ENCODE results near the gene VPS13C. TPM values are rescaled to one million over a fixed set of nuclear protein-coding genes. Genes with fewer than 3 reads are reported as not detected.
A peak's percentile ranks its signal among the peaks of the same experiment; 100 is the strongest.

VPS13C gene
- polyA plus RNA-seq, 1 donor from 2014 or later = 17.2 TPM

GRCh38 chr15:61910839-61911369 is 149.3 kb downstream of the VPS13C start:
- H3K36me3 Mint-ChIP-seq = peaks cover 15% of the 10 kb centered on the region
- no peak overlapping the region for H3K27ac Mint-ChIP-seq
- peaks cover 0 to 4% (median 0%) of the 10 kb centered on the region in 3 donors for H3K9me3 Mint-ChIP-seq
- no peak overlapping the region for H3K4me3 Mint-ChIP-seq
- H3K4me1 Mint-ChIP-seq = peaks cover 0 to 3% (median 0%) of the 10 kb centered on the region in 3 donors
- no peaks in the 10 kb centered on the region for H3K27me3 Mint-ChIP-seq

GRCh38 chr15:61908241-61908640 is 152.0 kb downstream of the VPS13C start:
- H3K4me3 Mint-ChIP-seq = no peak overlapping the region
- H3K27ac Mint-ChIP-seq = no peak overlapping the region
- peaks cover 0 to 7% (median 2%) of the 10 kb centered on the region in 3 donors for H3K9me3 Mint-ChIP-seq
- H3K36me3 Mint-ChIP-seq = peaks cover 24% of the 10 kb centered on the region
- peaks cover 0 to 2% (median 0%) of the 10 kb centered on the region in 3 donors for H3K4me1 Mint-ChIP-seq
- H3K27me3 Mint-ChIP-seq = no peaks in the 10 kb centered on the region

GRCh38 chr15:61907753-61908086 is 152.5 kb downstream of the VPS13C start:
- H3K4me1 Mint-ChIP-seq = peaks cover 0 to 2% (median 0%) of the 10 kb centered on the region in 3 donors

GRCh38 chr15:61906961-61907752 is 153.1 kb downstream of the VPS13C start:
- Mint-ChIP-seq H3K4me3 (no peak overlapping the region), H3K27ac (peak overlapping the region in 1 of 3 donors; percentile 43), H3K9me3 (peaks cover 4 to 13% (median 5%) of the 10 kb centered on the region in 3 donors), H3K27me3 (no peaks in the 10 kb centered on the region), H3K4me1 (peaks cover 0 to 2% (median 0%) of the 10 kb centered on the region in 3 donors), H3K36me3 (peaks cover 32% of the 10 kb centered on the region)

More at GRCh38 chr15:61907753-61908086, 152.5 kb downstream of the VPS13C start:
- no peak overlapping the region for H3K4me3 Mint-ChIP-seq
- H3K36me3 Mint-ChIP-seq = peaks cover 27% of the 10 kb centered on the region
- peaks cover 0 to 8% (median 2%) of the 10 kb centered on the region in 3 donors for H3K9me3 Mint-ChIP-seq
- H3K27me3 Mint-ChIP-seq = no peaks in the 10 kb centered on the region
- no peak overlapping the region for H3K27ac Mint-ChIP-seq

- Mint-ChIP-seq H3K4me1 (peaks cover 0 to 3% (median 0%) of the 10 kb centered on the region in 3 donors), H3K36me3 (peaks cover 46% of the 10 kb centered on the region), H3K4me3 (no peak overlapping the region), H3K27ac (no peak overlapping the region), H3K27me3 (no peaks in the 10 kb centered on the region), H3K9me3 (peaks cover 9 to 20% (median 12%) of the 10 kb centered on the region in 3 donors)
These were observed 167.1 kb downstream of the VPS13C start for GRCh38 chr15:61893146-61893545.

- peaks cover 9 to 20% (median 12%) of the 10 kb centered on the region in 3 donors for H3K9me3 Mint-ChIP-seq
- no peaks in the 10 kb centered on the region for H3K27me3 Mint-ChIP-seq
- H3K36me3 Mint-ChIP-seq = peaks cover 41% of the 10 kb centered on the region
- no peak overlapping the region for H3K27ac Mint-ChIP-seq
- no peak overlapping the region for H3K4me3 Mint-ChIP-seq
- peaks cover 0 to 3% (median 0%) of the 10 kb centered on the region in 3 donors for H3K4me1 Mint-ChIP-seq
These were observed 168.1 kb downstream of the VPS13C start for GRCh38 chr15:61892140-61892539.

- H3K9me3 Mint-ChIP-seq = peaks cover 5 to 12% (median 10%) of the 10 kb centered on the region in 3 donors
- H3K36me3 Mint-ChIP-seq = peaks cover 31% of the 10 kb centered on the region
- no peak overlapping the region for H3K27ac Mint-ChIP-seq
- H3K27me3 Mint-ChIP-seq = no peaks in the 10 kb centered on the region
- peaks cover 0 to 3% (median 0%) of the 10 kb centered on the region in 3 donors for H3K4me1 Mint-ChIP-seq
- no peak overlapping the region for H3K4me3 Mint-ChIP-seq
These were observed 170.1 kb downstream of the VPS13C start for GRCh38 chr15:61890106-61890505.

GRCh38 chr15:61889706-61890105 is 170.5 kb downstream of the VPS13C start:
- H3K36me3 Mint-ChIP-seq = peaks cover 27% of the 10 kb centered on the region
- H3K9me3 Mint-ChIP-seq = peaks cover 5 to 9% (median 6%) of the 10 kb centered on the region in 3 donors
- peaks cover 0 to 1% (median 0%) of the 10 kb centered on the region in 3 donors for H3K4me1 Mint-ChIP-seq
- H3K27me3 Mint-ChIP-seq = no peaks in the 10 kb centered on the region
- no peak overlapping the region for H3K27ac Mint-ChIP-seq
- no peak overlapping the region for H3K4me3 Mint-ChIP-seq

GRCh38 chr15:61888074-61888780 is 172.0 kb downstream of the VPS13C start:
- Mint-ChIP-seq H3K9me3 (peaks cover 0 to 4% (median 2%) of the 10 kb centered on the region in 3 donors), H3K4me3 (no peak overlapping the region), H3K27me3 (no peaks in the 10 kb centered on the region), H3K4me1 (peaks cover 0 to 1% (median 0%) of the 10 kb centered on the region in 3 donors), H3K27ac (no peak overlapping the region), H3K36me3 (peaks cover 16% of the 10 kb centered on the region)

GRCh38 chr15:61880084-61880483 is 180.2 kb downstream of the VPS13C start:
- H3K27me3 Mint-ChIP-seq = no peaks in the 10 kb centered on the region
- H3K27ac Mint-ChIP-seq = no peak overlapping the region
- H3K4me1 Mint-ChIP-seq = peaks cover 0 to 3% (median 0%) of the 10 kb centered on the region in 3 donors
- peaks cover 8% of the 10 kb centered on the region for H3K36me3 Mint-ChIP-seq
- H3K9me3 Mint-ChIP-seq = no peaks in the 10 kb centered on the region
- H3K4me3 Mint-ChIP-seq = no peak overlapping the region

- no peak overlapping the region for H3K4me3 Mint-ChIP-seq
- H3K4me1 Mint-ChIP-seq = peaks cover 0 to 3% (median 0%) of the 10 kb centered on the region in 3 donors
- H3K9me3 Mint-ChIP-seq = no peaks in the 10 kb centered on the region
- H3K27ac Mint-ChIP-seq = no peak overlapping the region
- peaks cover 8% of the 10 kb centered on the region for H3K36me3 Mint-ChIP-seq
- no peaks in the 10 kb centered on the region for H3K27me3 Mint-ChIP-seq
These were observed 181.0 kb downstream of the VPS13C start for GRCh38 chr15:61879219-61879618.

GRCh38 chr15:61871926-61872522 is 188.2 kb downstream of the VPS13C start:
- Mint-ChIP-seq H3K9me3 (no peaks in the 10 kb centered on the region), H3K27ac (no peak overlapping the region), H3K4me1 (peaks cover 0 to 3% (median 0%) of the 10 kb centered on the region in 3 donors), H3K27me3 (no peaks in the 10 kb centered on the region), H3K4me3 (no peak overlapping the region), H3K36me3 (peaks cover 16% of the 10 kb centered on the region)

GRCh38 chr15:61869656-61870055 is 190.6 kb downstream of the VPS13C start:
- Mint-ChIP-seq H3K27ac (no peak overlapping the region), H3K4me1 (peaks cover 0 to 2% (median 0%) of the 10 kb centered on the region in 3 donors)

GRCh38 chr15:61861962-61862361 is 198.3 kb downstream of the VPS13C start:
- Mint-ChIP-seq H3K4me1 (peaks cover 0 to 4% (median 3%) of the 10 kb centered on the region in 3 donors), H3K9me3 (no peaks in the 10 kb centered on the region), H3K36me3 (peaks cover 4% of the 10 kb centered on the region), H3K4me3 (no peak overlapping the region), H3K27me3 (no peaks in the 10 kb centered on the region), H3K27ac (peak overlapping the region in 1 of 3 donors; percentile 50)

More at GRCh38 chr15:61869656-61870055, 190.6 kb downstream of the VPS13C start:
- Mint-ChIP-seq H3K27me3 (no peaks in the 10 kb centered on the region), H3K36me3 (peaks cover 14% of the 10 kb centered on the region), H3K4me3 (no peak overlapping the region), H3K9me3 (no peaks in the 10 kb centered on the region)

Measured in IgD-negative memory B cell (primary cell).